H9 (cell line): ENCODE results near the gene SPRN. TPM values are rescaled to one million over a fixed set of nuclear protein-coding genes. Genes with fewer than 3 reads are reported as not detected.

Source experiments
- DNase-seq: peaks from one replicate; pipeline ENCODE4 v3.0.0-alpha.2; 2017
- H2AFZ ChIP-seq: one replicate; pipeline ENCODE4 v1.6.1; 2013; ENCODE audit warnings: mild to moderate bottlenecking, low read length, control low read depth, moderate library complexity
- H2AK5ac ChIP-seq: 2 replicates; pipeline ENCODE4 v1.6.1; 2013; ENCODE audit warnings: low read length, control low read depth, mixed read lengths; ENCODE audit not compliant: insufficient read length
- H2BK120ac ChIP-seq: one replicate; pipeline ENCODE4 v1.6.1; 2013; ENCODE audit warnings: low read depth, mild to moderate bottlenecking, low read length, control low read depth, inconsistent platforms; ENCODE audit not compliant: poor library complexity, severe bottlenecking
- H2BK12ac ChIP-seq: 2 replicates; pipeline ENCODE4 v1.6.1; 2013; ENCODE audit warnings: low read length, control low read depth, mixed read lengths, low read depth; ENCODE audit not compliant: insufficient read length
- H2BK15ac ChIP-seq: 2 replicates; pipeline ENCODE4 v1.6.1; 2013; ENCODE audit warnings: low read depth, low read length, control low read depth
- H2BK20ac ChIP-seq: one replicate; pipeline ENCODE4 v1.6.1; 2013; ENCODE audit warnings: low read depth, mild to moderate bottlenecking, low read length, control low read depth, inconsistent platforms; ENCODE audit not compliant: poor library complexity, severe bottlenecking
- H2BK5ac ChIP-seq: 2 replicates; pipeline ENCODE4 v1.6.1; 2013; ENCODE audit warnings: low read length, control low read depth, mixed read lengths; ENCODE audit not compliant: insufficient read length
- H3K14ac ChIP-seq: 2 replicates; pipeline ENCODE4 v1.6.1; 2013; ENCODE audit warnings: low read length, control low read depth; ENCODE audit not compliant: insufficient read depth
- H3K18ac ChIP-seq: 2 replicates; pipeline ENCODE4 v1.6.1; 2013; ENCODE audit warnings: low read depth, mild to moderate bottlenecking, mixed read lengths, low read length, control low read depth; ENCODE audit not compliant: insufficient read length
- H3K23ac ChIP-seq: 2 replicates; pipeline ENCODE4 v1.6.1; 2013; ENCODE audit warnings: low read length, control low read depth, mixed read lengths, low read depth; ENCODE audit not compliant: insufficient read length
- H3K23me2 ChIP-seq: 2 replicates; pipeline ENCODE4 v1.6.1; 2013; ENCODE audit warnings: low read depth, mild to moderate bottlenecking, mixed read lengths, low read length, control low read depth; ENCODE audit not compliant: insufficient read length, poor library complexity, severe bottlenecking
- H3K27ac ChIP-seq: 2 replicates; pipeline ENCODE4 v1.5.1; 2013; ENCODE audit warnings: low read length, control low read depth, mixed read lengths, low read depth; ENCODE audit not compliant: insufficient read length
- H3K27me3 ChIP-seq: 2 replicates; pipeline ENCODE4 v1.6.1; 2013; ENCODE audit warnings: low read length, control low read depth, inconsistent platforms; ENCODE audit not compliant: insufficient read depth
- H3K4ac ChIP-seq: 2 replicates; pipeline ENCODE4 v1.6.1; 2013; ENCODE audit warnings: low read depth, mild to moderate bottlenecking, control low read depth, inconsistent platforms, low read length, moderate library complexity
- H3K4me1 ChIP-seq: 2 replicates; pipeline ENCODE4 v1.6.1; 2013; ENCODE audit warnings: low read length, control low read depth, inconsistent platforms; ENCODE audit not compliant: insufficient read depth
- H3K4me2 ChIP-seq: 2 replicates; pipeline ENCODE4 v1.6.1; 2013; ENCODE audit warnings: low read length, control low read depth, mixed read lengths; ENCODE audit not compliant: insufficient read length, insufficient read depth
- H3K56ac ChIP-seq: 2 replicates; pipeline ENCODE4 v1.6.1; 2013; ENCODE audit warnings: low read depth, mild to moderate bottlenecking, mixed read lengths, low read length, control low read depth; ENCODE audit not compliant: insufficient read length
- H3K79me1 ChIP-seq: 2 replicates; pipeline ENCODE4 v1.6.1; 2013; ENCODE audit warnings: low read depth, mild to moderate bottlenecking, moderate library complexity, low read length, control low read depth, inconsistent platforms; ENCODE audit not compliant: insufficient read depth, poor library complexity, severe bottlenecking
- H3K79me2 ChIP-seq: 2 replicates; pipeline ENCODE4 v1.6.1; 2013; ENCODE audit warnings: low read length, control low read depth, inconsistent platforms; ENCODE audit not compliant: insufficient read depth
- H3K9ac ChIP-seq: 2 replicates; pipeline ENCODE4 v1.6.1; 2013; ENCODE audit warnings: low read length, control low read depth, mixed read lengths; ENCODE audit not compliant: insufficient read length; ENCODE audit errors: extremely low read depth
- H3K9me3 ChIP-seq: one replicate; pipeline ENCODE4 v1.6.1; 2013; ENCODE audit warnings: low read depth, low read length, inconsistent platforms; ENCODE audit not compliant: control insufficient read depth
- H3T11ph ChIP-seq: one replicate; pipeline ENCODE4 v1.6.1; 2013; ENCODE audit warnings: mild to moderate bottlenecking, low read length, control low read depth, inconsistent platforms
- H4K20me1 ChIP-seq: one replicate; pipeline ENCODE4 v1.6.1; 2013; ENCODE audit not compliant: control insufficient read depth, insufficient read length, insufficient read depth
- H4K5ac ChIP-seq: 2 replicates; pipeline ENCODE4 v1.6.1; 2013; ENCODE audit warnings: low read depth, mild to moderate bottlenecking, mixed read lengths, low read length, control low read depth; ENCODE audit not compliant: insufficient read length
- H4K8ac ChIP-seq: replicated peaks from 2 replicates; pipeline ENCODE4 v1.6.1; 2013; ENCODE audit warnings: low read length, control low read depth, mixed read lengths, low read depth; ENCODE audit not compliant: insufficient read length
- H4K91ac ChIP-seq: 2 replicates; pipeline ENCODE4 v1.6.1; 2013; ENCODE audit warnings: low read depth, mild to moderate bottlenecking, moderate library complexity, mixed read lengths, low read length, control low read depth; ENCODE audit not compliant: insufficient read length
- H3K27ac Mint-ChIP-seq, 3 experiments: 2 replicates in 2 of 3; 3 replicates in 1 of 3; pipeline ENCODE4 v1.8.0; 2020 to 2021; ENCODE audit warnings: mixed read lengths in 3 of 3, mild to moderate bottlenecking in 1 of 3, moderate library complexity in 1 of 3
- H3K27me3 Mint-ChIP-seq: 2 replicates; pipeline ENCODE4 v1.8.0; 2021; ENCODE audit warnings: low read depth, mild to moderate bottlenecking, moderate library complexity, mixed read lengths
- H3K36me3 Mint-ChIP-seq, 3 experiments: 2 replicates in 2 of 3; 3 replicates in 1 of 3; pipeline ENCODE4 v1.8.0; 2020 to 2021; ENCODE audit warnings: low read depth in 3 of 3, mixed read lengths in 3 of 3; ENCODE audit not compliant: insufficient read depth in 1 of 3
- H3K4me1 Mint-ChIP-seq, 2 experiments: 2 replicates each; pipeline ENCODE4 v1.8.0; 2020; ENCODE audit warnings: mixed read lengths in 2 of 2
- H3K4me3 Mint-ChIP-seq, 2 experiments: 2 replicates in 1 of 2; 3 replicates in 1 of 2; pipeline ENCODE4 v1.8.0; 2020 to 2021; ENCODE audit warnings: mild to moderate bottlenecking in 2 of 2, mixed read lengths in 2 of 2, moderate library complexity in 1 of 2
- H3K9me3 Mint-ChIP-seq, 2 experiments: 2 replicates in 1 of 2; 3 replicates in 1 of 2; pipeline ENCODE4 v1.8.0; 2020; ENCODE audit warnings: mild to moderate bottlenecking in 2 of 2, mixed read lengths in 2 of 2, moderate library complexity in 1 of 2
- WGBS: extraction: QIAGEN DNeasy Blood & Tissue Kit; methylation state at CpG from one replicate; pipeline ENCODE4 v1.1.7; 2013; ENCODE audit warnings: missing lambda C conversion rate, low lambda C conversion rate, mixed read lengths; ENCODE audit not compliant: insufficient read length; ENCODE audit errors: extremely low coverage; 5-methylcytosine and 5-hydroxymethylcytosine counted together
- total RNA-seq: library from RNA; stranded (reverse); gene quantifications from 2 replicates; pipeline ENCODE4 v1.2.1, GENCODE V29; 2021
- TF ChIP-seq, protein P1 (sequence below): fragments of 200-600 bp; sonication (generic); conservative IDR thresholded peaks from 3 replicates; pipeline ENCODE4 v1.8.0; 2021; ENCODE audit warnings: antibody characterized with exemption, mild to moderate bottlenecking

Gene SPRN
- total RNA-seq, 1 experiment from 2014 or later, result 0.42 TPM

DNA sequence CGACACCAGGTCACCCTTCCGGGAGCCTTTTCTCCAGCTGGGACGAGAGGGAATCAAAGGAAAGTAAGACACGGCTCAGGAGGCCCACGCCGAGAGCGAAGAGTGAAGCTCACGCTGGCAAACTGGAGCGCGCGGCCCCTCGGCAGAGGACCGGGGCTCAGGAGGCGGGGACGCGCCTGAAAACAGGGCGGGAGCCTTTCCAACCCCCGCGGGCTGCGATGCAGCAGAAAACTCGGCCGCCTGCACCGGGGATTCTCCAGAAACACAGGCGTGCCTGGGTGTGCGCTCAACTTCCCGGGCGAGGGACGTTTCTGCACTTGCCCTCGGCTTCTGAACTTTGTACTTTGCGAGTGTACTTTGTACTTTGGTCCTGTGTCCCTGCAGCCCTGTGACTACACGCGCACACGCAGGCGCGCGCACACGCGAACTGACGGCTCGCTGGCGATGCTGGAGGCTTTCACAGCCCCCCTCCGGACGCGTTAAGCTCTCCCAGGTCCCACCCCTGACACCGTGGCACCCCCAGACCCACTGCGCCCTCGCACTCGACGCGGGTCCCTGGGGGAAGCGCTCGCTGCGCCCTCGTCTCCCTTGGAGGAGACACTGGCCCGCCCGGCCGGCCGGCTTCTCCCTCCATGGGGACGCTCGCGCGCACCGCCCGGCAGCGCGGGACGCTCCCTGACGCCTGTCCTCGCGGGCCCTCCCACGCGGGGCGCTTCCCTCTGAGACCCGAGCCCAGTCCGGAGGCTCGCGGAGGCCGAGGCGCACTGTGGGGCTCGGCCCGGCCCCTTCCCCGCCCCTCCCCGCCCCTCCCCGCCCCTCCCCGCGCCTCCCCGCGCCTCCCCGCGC, 46.0 kb downstream of the SPRN start:
- no peak overlapping the region for H3K23ac ChIP-seq
- H3K79me1 ChIP-seq, result no peaks in the 10 kb centered on the region
- no CpG with 5 or more reads among the region's 90 CpGs for WGBS
- no peak overlapping the region for H2AK5ac ChIP-seq
- H3K9ac ChIP-seq, result no peak overlapping the region
- H3K18ac ChIP-seq, result no peak overlapping the region
- H4K91ac ChIP-seq, result no peak overlapping the region
- Mint-ChIP-seq H3K27ac (no peak overlapping the region), H3K4me3 (peak overlapping the region; percentile 65 to 85), H3K27me3 (peaks cover 58% of the 10 kb centered on the region), H3K4me1 (peaks cover 0 to 3% of the 10 kb centered on the region in 2 experiments; a peak in 2 of 4 replicates), H3K36me3 (peaks cover 0 to 5% (median 1%) of the 10 kb centered on the region in 3 experiments; a peak in 1 of 7 replicates), H3K9me3 (peaks cover 0 to 3% of the 10 kb centered on the region in 2 experiments; a peak in 2 of 5 replicates)
- no peak overlapping the region for H4K8ac ChIP-seq
- H3K23me2 ChIP-seq, result peaks cover 8% of the 10 kb centered on the region
- H4K20me1 ChIP-seq, result no peaks in the 10 kb centered on the region
- no peak overlapping the region for H2AFZ ChIP-seq
- H3K56ac ChIP-seq, result no peak overlapping the region
- H3K27me3 ChIP-seq, result peaks cover 18% of the 10 kb centered on the region
- no peak overlapping the region for H2BK20ac ChIP-seq
- H3T11ph ChIP-seq, result no peak overlapping the region
- no peak overlapping the region for H4K5ac ChIP-seq
- H3K9me3 ChIP-seq, result no peaks in the 10 kb centered on the region
- H3K79me2 ChIP-seq, result no peaks in the 10 kb centered on the region
- no peaks in the 10 kb centered on the region for H3K4me1 ChIP-seq
- H3K27ac ChIP-seq, result no peak overlapping the region
- no peak overlapping the region for H3K4ac ChIP-seq
- H2BK120ac ChIP-seq, result no peak overlapping the region
- no peak overlapping the region for H2BK15ac ChIP-seq
- peak overlapping the region; percentile 62 for H3K4me2 ChIP-seq
- TF ChIP-seq, protein P1, sequence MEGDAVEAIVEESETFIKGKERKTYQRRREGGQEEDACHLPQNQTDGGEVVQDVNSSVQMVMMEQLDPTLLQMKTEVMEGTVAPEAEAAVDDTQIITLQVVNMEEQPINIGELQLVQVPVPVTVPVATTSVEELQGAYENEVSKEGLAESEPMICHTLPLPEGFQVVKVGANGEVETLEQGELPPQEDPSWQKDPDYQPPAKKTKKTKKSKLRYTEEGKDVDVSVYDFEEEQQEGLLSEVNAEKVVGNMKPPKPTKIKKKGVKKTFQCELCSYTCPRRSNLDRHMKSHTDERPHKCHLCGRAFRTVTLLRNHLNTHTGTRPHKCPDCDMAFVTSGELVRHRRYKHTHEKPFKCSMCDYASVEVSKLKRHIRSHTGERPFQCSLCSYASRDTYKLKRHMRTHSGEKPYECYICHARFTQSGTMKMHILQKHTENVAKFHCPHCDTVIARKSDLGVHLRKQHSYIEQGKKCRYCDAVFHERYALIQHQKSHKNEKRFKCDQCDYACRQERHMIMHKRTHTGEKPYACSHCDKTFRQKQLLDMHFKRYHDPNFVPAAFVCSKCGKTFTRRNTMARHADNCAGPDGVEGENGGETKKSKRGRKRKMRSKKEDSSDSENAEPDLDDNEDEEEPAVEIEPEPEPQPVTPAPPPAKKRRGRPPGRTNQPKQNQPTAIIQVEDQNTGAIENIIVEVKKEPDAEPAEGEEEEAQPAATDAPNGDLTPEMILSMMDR, result no peak
- H2BK12ac ChIP-seq, result no peak overlapping the region
- no peak overlapping the region for H3K14ac ChIP-seq
- no peak overlapping the region for H2BK5ac ChIP-seq
- DNase-seq, result peak; percentile 47
